ENCODE measurements around the gene TMEM221.
A peak's percentile ranks its signal among the peaks of the same experiment; 100 is the strongest.

TMEM221 gene

DNA sequence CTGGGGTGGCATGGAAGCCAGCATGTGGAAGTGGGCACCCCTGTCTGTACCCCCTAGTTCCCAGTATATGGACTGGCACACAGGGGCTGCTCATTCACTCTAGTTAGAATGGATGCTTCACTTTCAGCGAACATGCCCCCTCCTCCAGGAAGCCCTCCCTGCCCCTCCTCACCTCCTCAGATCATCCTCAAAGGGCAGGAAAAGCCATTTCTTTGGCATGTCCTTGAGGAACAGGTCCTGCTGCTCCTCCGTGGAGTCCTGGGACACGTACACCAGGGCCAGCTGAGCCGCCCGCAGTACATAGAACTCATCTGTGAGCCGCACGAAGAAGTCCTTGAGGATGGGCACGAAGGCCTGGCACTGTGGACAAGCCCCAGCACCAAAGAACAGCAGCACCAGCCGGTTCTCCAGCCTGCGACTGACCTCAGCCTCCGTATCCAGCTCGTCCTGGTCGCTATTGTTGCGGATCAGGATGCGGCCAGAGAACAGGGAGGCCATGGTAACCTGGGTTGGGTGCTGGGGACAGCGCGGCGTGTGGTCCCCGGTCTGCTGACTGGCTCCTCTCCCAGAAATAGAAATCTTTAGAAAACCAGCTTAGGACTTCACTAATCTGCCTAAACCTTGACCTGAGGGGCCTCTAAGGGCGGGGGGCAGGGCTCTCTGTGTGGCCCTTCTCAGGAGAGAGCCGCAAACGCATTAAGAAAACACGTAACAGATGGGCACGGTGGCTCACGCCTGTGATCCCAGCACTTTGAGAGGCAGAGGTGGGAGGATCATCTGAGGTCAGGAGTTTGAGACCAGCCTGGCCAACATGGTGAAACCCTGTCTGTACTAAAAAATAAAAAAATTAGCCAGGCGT is 12.1 kb upstream of the TMEM221 start, which contains the start of gene NXNL1 (continued):
- TF ChIP-seq ZNF146 (tag by site-specific recombination; IDR thresholded peaks at IDR 0.05) (no peak), ZNF610 (tag by site-specific recombination; IDR thresholded peaks at IDR 0.05; ENCODE audit: borderline replicate concordance) (no peak), ZNF837 (tag by site-specific recombination; IDR thresholded peaks at IDR 0.05) (no peak), RBAK (tag by site-specific recombination; IDR thresholded peaks at IDR 0.05) (no peak), PATZ1 (tag by site-specific recombination; IDR thresholded peaks at IDR 0.05) (no peak), ZNF23 (tag by site-specific recombination; IDR thresholded peaks at IDR 0.05; ENCODE audit: borderline replicate concordance) (no peak)
- TF ChIP-seq, protein P1, sequence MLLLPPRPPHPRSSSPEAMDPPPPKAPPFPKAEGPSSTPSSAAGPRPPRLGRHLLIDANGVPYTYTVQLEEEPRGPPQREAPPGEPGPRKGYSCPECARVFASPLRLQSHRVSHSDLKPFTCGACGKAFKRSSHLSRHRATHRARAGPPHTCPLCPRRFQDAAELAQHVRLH (tag by site-specific recombination; IDR thresholded peaks at IDR 0.05): no peak

DNA sequence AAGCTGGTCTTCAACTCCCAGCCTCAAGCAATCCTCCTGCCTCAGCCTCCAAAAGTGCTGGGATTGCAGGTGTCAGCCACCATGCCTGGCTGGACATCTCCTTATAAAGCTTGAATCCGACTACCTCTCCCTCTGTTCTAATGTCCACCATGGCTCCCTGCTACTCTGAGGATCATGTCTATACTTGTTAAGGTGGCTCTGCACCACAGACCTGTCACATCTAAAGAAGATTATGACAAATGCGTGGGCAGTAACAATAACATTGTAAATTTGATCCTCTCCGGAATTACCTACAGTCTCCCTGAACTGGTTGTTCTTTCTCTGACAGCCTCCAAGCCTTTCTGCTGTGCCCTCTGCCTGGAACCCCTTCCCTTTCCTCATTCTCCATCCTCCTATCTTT is 10.5 kb upstream of the TMEM221 start:
- no peaks in the 10 kb centered on the region for H3K9me3 ChIP-seq (ENCODE audit: control insufficient read depth, insufficient read depth, low read depth, low read length)
- ChIA-PET POLR2A (no interaction called here), CTCF (interaction anchor here (0.6 to 2.3 kb wide), 5 partner anchors 8 to 62 kb away, joined by 3 to 8 read pairs (median 3); no protein-coding TSS in a partner anchor)
- H3K4me3 ChIP-seq (ENCODE audit: low read depth, low read length): no peak overlapping the region
- no peaks in the 10 kb centered on the region for H3K36me3 ChIP-seq (ENCODE audit: control insufficient read depth in 2 of 2, insufficient read depth in 1 of 2, low read length in 2 of 2)
- no peak overlapping the region for H3K27ac ChIP-seq (ENCODE audit: extremely low read depth, low read depth, low read length)
- no peaks in the 10 kb centered on the region for H3K4me1 ChIP-seq (ENCODE audit: control insufficient read depth, insufficient read depth, low read length)
- TF ChIP-seq, protein P2, sequence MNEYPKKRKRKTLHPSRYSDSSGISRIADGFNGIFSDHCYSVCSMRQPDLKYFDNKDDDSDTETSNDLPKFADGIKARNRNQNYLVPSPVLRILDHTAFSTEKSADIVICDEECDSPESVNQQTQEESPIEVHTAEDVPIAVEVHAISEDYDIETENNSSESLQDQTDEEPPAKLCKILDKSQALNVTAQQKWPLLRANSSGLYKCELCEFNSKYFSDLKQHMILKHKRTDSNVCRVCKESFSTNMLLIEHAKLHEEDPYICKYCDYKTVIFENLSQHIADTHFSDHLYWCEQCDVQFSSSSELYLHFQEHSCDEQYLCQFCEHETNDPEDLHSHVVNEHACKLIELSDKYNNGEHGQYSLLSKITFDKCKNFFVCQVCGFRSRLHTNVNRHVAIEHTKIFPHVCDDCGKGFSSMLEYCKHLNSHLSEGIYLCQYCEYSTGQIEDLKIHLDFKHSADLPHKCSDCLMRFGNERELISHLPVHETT (tag by site-specific recombination; IDR thresholded peaks at IDR 0.05): 0 out of 2 replicates have a peak, but pooled peaks have one; percentile 20
- TF ChIP-seq, protein P3, sequence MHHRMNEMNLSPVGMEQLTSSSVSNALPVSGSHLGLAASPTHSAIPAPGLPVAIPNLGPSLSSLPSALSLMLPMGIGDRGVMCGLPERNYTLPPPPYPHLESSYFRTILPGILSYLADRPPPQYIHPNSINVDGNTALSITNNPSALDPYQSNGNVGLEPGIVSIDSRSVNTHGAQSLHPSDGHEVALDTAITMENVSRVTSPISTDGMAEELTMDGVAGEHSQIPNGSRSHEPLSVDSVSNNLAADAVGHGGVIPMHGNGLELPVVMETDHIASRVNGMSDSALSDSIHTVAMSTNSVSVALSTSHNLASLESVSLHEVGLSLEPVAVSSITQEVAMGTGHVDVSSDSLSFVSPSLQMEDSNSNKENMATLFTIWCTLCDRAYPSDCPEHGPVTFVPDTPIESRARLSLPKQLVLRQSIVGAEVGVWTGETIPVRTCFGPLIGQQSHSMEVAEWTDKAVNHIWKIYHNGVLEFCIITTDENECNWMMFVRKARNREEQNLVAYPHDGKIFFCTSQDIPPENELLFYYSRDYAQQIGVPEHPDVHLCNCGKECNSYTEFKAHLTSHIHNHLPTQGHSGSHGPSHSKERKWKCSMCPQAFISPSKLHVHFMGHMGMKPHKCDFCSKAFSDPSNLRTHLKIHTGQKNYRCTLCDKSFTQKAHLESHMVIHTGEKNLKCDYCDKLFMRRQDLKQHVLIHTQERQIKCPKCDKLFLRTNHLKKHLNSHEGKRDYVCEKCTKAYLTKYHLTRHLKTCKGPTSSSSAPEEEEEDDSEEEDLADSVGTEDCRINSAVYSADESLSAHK (tag by site-specific recombination; IDR thresholded peaks at IDR 0.05): no peak
- TF ChIP-seq ZNF571 (tag by site-specific recombination; IDR thresholded peaks at IDR 0.05) (no peak), ZNF776 (tag by site-specific recombination; IDR thresholded peaks at IDR 0.05; ENCODE audit: borderline replicate concordance) (no peak), ZNF600 (tag by site-specific recombination; IDR thresholded peaks at IDR 0.05) (peak; percentile 82), OSR2 (tag by site-specific recombination; IDR thresholded peaks at IDR 0.05) (peak; percentile 70), TCF7L2 (IDR thresholded peaks at IDR 0.05; ENCODE audit: borderline replicate concordance, low read depth, low read length) (no peak), MEIS1 (CRISPR knock-in tag; IDR thresholded peaks at IDR 0.05; ENCODE audit: borderline replicate concordance) (0 out of 2 replicates have a peak, but pooled peaks have one; percentile 22), ZNF121 (tag by site-specific recombination; IDR thresholded peaks at IDR 0.05) (peak; percentile 76), ZNF394 (tag by site-specific recombination; IDR thresholded peaks at IDR 0.05; ENCODE audit: borderline replicate concordance) (peak; percentile 53), WT1 (tag by site-specific recombination; IDR thresholded peaks at IDR 0.05) (peak; percentile 96), ZNF366 (tag by site-specific recombination; conservative IDR thresholded peaks at IDR 0.05) (peak; percentile 71; the same call in 1 of the 2 replicates), EGR2 (tag by site-specific recombination; IDR thresholded peaks at IDR 0.05; ENCODE audit: low read depth) (peak; percentile 34; the same call in 1 of the 2 replicates), ZFHX2 (tag by site-specific recombination; conservative IDR thresholded peaks at IDR 0.05) (peak; percentile 43; the same call in 1 of the 2 replicates), ZBTB21 (tag by site-specific recombination; IDR thresholded peaks at IDR 0.05) (no peak)
- TF ChIP-seq, protein P4, sequence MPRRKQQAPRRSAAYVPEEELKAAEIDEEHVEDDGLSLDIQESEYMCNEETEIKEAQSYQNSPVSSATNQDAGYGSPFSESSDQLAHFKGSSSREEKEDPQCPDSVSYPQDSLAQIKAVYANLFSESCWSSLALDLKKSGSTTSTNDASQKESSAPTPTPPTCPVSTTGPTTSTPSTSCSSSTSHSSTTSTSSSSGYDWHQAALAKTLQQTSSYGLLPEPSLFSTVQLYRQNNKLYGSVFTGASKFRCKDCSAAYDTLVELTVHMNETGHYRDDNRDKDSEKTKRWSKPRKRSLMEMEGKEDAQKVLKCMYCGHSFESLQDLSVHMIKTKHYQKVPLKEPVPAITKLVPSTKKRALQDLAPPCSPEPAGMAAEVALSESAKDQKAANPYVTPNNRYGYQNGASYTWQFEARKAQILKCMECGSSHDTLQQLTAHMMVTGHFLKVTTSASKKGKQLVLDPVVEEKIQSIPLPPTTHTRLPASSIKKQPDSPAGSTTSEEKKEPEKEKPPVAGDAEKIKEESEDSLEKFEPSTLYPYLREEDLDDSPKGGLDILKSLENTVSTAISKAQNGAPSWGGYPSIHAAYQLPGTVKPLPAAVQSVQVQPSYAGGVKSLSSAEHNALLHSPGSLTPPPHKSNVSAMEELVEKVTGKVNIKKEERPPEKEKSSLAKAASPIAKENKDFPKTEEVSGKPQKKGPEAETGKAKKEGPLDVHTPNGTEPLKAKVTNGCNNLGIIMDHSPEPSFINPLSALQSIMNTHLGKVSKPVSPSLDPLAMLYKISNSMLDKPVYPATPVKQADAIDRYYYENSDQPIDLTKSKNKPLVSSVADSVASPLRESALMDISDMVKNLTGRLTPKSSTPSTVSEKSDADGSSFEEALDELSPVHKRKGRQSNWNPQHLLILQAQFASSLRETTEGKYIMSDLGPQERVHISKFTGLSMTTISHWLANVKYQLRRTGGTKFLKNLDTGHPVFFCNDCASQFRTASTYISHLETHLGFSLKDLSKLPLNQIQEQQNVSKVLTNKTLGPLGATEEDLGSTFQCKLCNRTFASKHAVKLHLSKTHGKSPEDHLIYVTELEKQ (tag by site-specific recombination; IDR thresholded peaks at IDR 0.05; ENCODE audit: borderline replicate concordance): peak; percentile 46; the same call in 1 of the 2 replicates
- TF ChIP-seq, protein P5, sequence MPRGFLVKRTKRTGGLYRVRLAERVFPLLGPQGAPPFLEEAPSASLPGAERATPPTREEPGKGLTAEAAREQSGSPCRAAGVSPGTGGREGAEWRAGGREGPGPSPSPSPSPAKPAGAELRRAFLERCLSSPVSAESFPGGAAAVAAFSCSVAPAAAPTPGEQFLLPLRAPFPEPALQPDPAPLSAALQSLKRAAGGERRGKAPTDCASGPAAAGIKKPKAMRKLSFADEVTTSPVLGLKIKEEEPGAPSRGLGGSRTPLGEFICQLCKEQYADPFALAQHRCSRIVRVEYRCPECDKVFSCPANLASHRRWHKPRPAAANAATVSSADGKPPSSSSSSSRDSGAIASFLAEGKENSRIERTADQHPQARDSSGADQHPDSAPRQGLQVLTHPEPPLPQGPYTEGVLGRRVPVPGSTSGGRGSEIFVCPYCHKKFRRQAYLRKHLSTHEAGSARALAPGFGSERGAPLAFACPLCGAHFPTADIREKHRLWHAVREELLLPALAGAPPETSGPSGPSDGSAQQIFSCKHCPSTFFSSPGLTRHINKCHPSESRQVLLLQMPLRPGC (tag by site-specific recombination; IDR thresholded peaks at IDR 0.05): 0 out of 2 replicates have a peak, but pooled peaks have one; percentile 24

All from HEK293 (cell line).